ENCODE results near the gene NUP160. TPM values are rescaled to one million over a fixed set of nuclear protein-coding genes. Genes with fewer than 3 reads are reported as not detected.

The NUP160 gene
- total and polyA plus RNA-seq, 2 of the 8 experiments (the other 6 are each of a cell fraction or from before 2014, with no cell fraction given) = 44.6 to 100 TPM

DNA sequence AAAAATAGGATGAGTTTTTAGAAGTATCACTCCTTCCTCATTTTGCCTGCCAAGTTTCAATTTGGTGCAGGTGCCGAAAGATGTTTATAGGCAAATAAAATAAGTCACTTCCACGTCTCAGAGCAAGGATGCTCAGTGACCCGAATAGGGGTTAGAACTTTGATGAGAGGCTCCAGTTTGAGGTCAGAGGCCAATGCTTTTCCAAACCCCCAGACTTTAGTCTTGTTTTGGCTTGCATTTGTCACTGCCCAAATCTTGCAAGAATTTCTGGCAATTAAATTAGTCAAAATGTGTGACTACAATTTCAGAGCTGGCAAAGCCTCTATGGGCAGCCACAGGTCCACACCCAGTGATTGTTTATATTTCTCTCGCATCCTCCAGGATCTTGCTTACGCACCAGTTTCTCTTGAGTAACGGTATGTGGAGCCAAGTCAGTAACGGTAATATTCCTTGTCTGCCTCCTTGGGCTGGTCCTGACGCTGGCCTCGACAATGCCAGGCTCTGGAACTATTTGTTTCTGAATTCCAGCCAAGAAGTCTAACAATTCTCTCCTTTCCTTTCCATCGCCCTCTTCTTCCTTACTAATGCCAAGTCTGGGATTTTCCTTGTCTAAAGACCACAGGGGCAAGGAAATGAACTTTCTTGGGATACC, 9.9 kb upstream of the NUP160 start:
- Histone ChIP-seq H2BK12ac (ENCODE audit: low read depth, low read length) (no peak overlapping the region), H2AFZ (ENCODE audit: low read length) (peak overlapping the region; percentile 95), H3K79me2 (ENCODE audit: control insufficient read depth in 1 of 2, insufficient read depth in 2 of 2, low read length in 2 of 2) (no peaks in the 10 kb centered on the region), H3K4me3 (ENCODE audit: extremely low read depth in 1 of 4, insufficient read depth in 2 of 4, low read depth in 3 of 4, low read length in 4 of 4) (no peak overlapping the region), H3K23ac (ENCODE audit: insufficient read length) (no peak overlapping the region), H4K5ac (ENCODE audit: insufficient read length, low read depth, low read length) (no peak overlapping the region), H3K27ac (ENCODE audit: low read depth, low read length) (no peak overlapping the region), H3K79me1 (ENCODE audit: low read depth, low read length) (no peaks in the 10 kb centered on the region), H2BK15ac (ENCODE audit: low read length) (no peak overlapping the region), H4K20me1 (replicated peaks in 1 of 2; ENCODE audit: control insufficient read depth in 1 of 2, insufficient read depth in 2 of 2, low read length in 2 of 2) (no peaks in the 10 kb centered on the region), H4K8ac (ENCODE audit: extremely low read depth, insufficient read depth, low read length) (no peak overlapping the region), H3K4me2 (ENCODE audit: insufficient read depth in 1 of 2, low read depth in 2 of 2, low read length in 2 of 2) (no peak overlapping the region), H3K4me1 (replicated peaks in 1 of 4; ENCODE audit: control insufficient read depth in 3 of 4, insufficient read depth in 4 of 4, low read length in 3 of 4) (no peaks in the 10 kb centered on the region), H3K9me3 (ENCODE audit: insufficient read depth in 2 of 2, low read depth in 1 of 2, low read length in 1 of 2) (no peaks in the 10 kb centered on the region), H3K56ac (replicated peaks; ENCODE audit: insufficient read length, low read depth, low read length) (no peak overlapping the region), H3K18ac (ENCODE audit: extremely low read depth, low read length) (no peak overlapping the region), H3K14ac (ENCODE audit: insufficient read length) (no peak overlapping the region), H2BK20ac (ENCODE audit: low read length) (no peak overlapping the region), H2AK5ac (ENCODE audit: low read depth, low read length) (no peak overlapping the region), H3K27me3 (replicated peaks in 1 of 4; ENCODE audit: control insufficient read depth in 3 of 4, extremely low read depth in 1 of 4, insufficient read depth in 3 of 4, low read length in 3 of 4) (no peaks in the 10 kb centered on the region), H4K91ac (replicated peaks; ENCODE audit: insufficient read length, low read length) (no peak overlapping the region), H3K4ac (replicated peaks; ENCODE audit: insufficient read length, low read depth, low read length) (no peak overlapping the region), H2BK5ac (ENCODE audit: low read depth, low read length) (no peak overlapping the region), H3K9ac (replicated peaks in 1 of 4; ENCODE audit: extremely low read depth in 1 of 4, low read depth in 3 of 4, low read length in 3 of 4) (no peak overlapping the region), H2BK120ac (replicated peaks; ENCODE audit: low read depth, low read length) (no peak overlapping the region), H3K36me3 (ENCODE audit: control insufficient read depth in 2 of 4, insufficient read depth in 4 of 4, low read length in 3 of 4) (no peaks in the 10 kb centered on the region), H3K23me2 (ENCODE audit: low read depth, low read length) (no peaks in the 10 kb centered on the region)
- POLR2A ChIA-PET (ENCODE audit: partially characterized antibody) = no interaction called here
- CTCF ChIA-PET (ENCODE audit: partially characterized antibody) = no interaction called here
- WGBS, 2 experiments (ENCODE audit: extremely low coverage in 1 of 2, insufficient coverage in 1 of 2, insufficient read length in 1 of 2, insufficient replicate concordance in 2 of 2, low coverage in 1 of 2, low lambda C conversion rate in 2 of 2, missing lambda C conversion rate in 1 of 2) = 85% methylated on average over 10 of the region's 10 CpGs; no CpG with 5 or more reads in 1 of the 2 experiments
- FAIRE-seq (no peak), DNase-seq (ENCODE audit: low read depth in 1 of 2, low spot score in 2 of 2) (no peak)
- TF ChIP-seq CBX5 (IDR thresholded peaks at IDR 0.05; ENCODE audit: low read depth, low read length) = no peak
- no peak for TF ChIP-seq TBP (IDR thresholded peaks at IDR 0.05; ENCODE audit: low read depth, low read length)
- TF ChIP-seq NRF1 (IDR thresholded peaks at IDR 0.05; ENCODE audit: low read depth, low read length) = no peak
- no peak for TF ChIP-seq CTCF (IDR thresholded peaks at IDR 0.05; ENCODE audit: control extremely low read depth in 1 of 3, insufficient read depth in 1 of 3, low read depth in 1 of 3, low read length in 3 of 3)
- TF ChIP-seq JUND (IDR thresholded peaks at IDR 0.05; ENCODE audit: low read length) = no peak
- TF ChIP-seq ASH2L (IDR thresholded peaks at IDR 0.05; ENCODE audit: low read length) = no peak
- TF ChIP-seq CHD1 (IDR thresholded peaks at IDR 0.05; ENCODE audit: low read depth, low read length) = no peak
- no peak for TF ChIP-seq MAFK (IDR thresholded peaks at IDR 0.05; ENCODE audit: low read depth, low read length)
- TF ChIP-seq KDM4A (IDR thresholded peaks at IDR 0.05; ENCODE audit: low read depth, low read length, severe bottlenecking) = no peak
- no peak for TF ChIP-seq EP300 (IDR thresholded peaks at IDR 0.05; ENCODE audit: borderline replicate concordance in 1 of 2, low read depth in 2 of 2, low read length in 2 of 2)
